ENCODE data around the gene SMIM43. TPM values are rescaled to one million over a fixed set of nuclear protein-coding genes. Genes with fewer than 3 reads are reported as not detected.

The SMIM43 gene
- polyA plus RNA-seq, 1 donor (not counting 4 experiments of a cell fraction or from before 2014, with no cell fraction given), result 0.03 TPM

- Histone ChIP-seq H4K20me1 (ENCODE audit: control insufficient read depth, extremely low read depth, insufficient read depth, low read length) (no peaks in the 10 kb centered on the region), H3K4me3 (ENCODE audit: control insufficient read depth in 2 of 3, extremely low read depth in 1 of 3, insufficient read depth in 2 of 3, low read depth in 1 of 3, low read length in 3 of 3) (no peak overlapping the region), H3K36me3 (ENCODE audit: control insufficient read depth in 2 of 2, extremely low read depth in 1 of 2, insufficient read depth in 2 of 2, low read length in 2 of 2) (no peaks in the 10 kb centered on the region), H2AFZ (ENCODE audit: control insufficient read depth, low read length) (no peak overlapping the region), H3K27ac (ENCODE audit: control insufficient read depth, insufficient read depth, low read length) (no peak overlapping the region), H3K4me2 (ENCODE audit: control insufficient read depth, extremely low read depth, insufficient read depth, low read depth, low read length) (peak overlapping the region; percentile 27), H3K9ac (ENCODE audit: control insufficient read depth, extremely low read depth, insufficient read depth, low read length) (no peak overlapping the region), H3K79me2 (ENCODE audit: control insufficient read depth, insufficient read depth, low read length) (no peaks in the 10 kb centered on the region), H3K27me3 (ENCODE audit: control insufficient read depth, extremely low read depth, insufficient read depth, low read length) (no peaks in the 10 kb centered on the region), H3K9me1 (ENCODE audit: control insufficient read depth, extremely low read depth, insufficient read depth, low read length) (peaks cover 2% of the 10 kb centered on the region), H3K9me3 (ENCODE audit: control insufficient read depth, low read depth, low read length) (no peaks in the 10 kb centered on the region), H3K4me1 (ENCODE audit: control insufficient read depth, extremely low read depth, insufficient read depth, low read length) (peaks cover 28% of the 10 kb centered on the region)
- DNase-seq (ENCODE audit: low read depth, low spot score), result peak; percentile 36
- TF ChIP-seq EZH2 (IDR thresholded peaks at IDR 0.05; ENCODE audit: low read length) (no peak), CTCF (optimal IDR thresholded peaks at IDR 0.05 in 1 of 3, IDR thresholded peaks at IDR 0.05 in 1 of 3, conservative IDR thresholded peaks at IDR 0.05 in 1 of 3; ENCODE audit: extremely low read depth in 1 of 3, insufficient read depth in 2 of 3, low read length in 3 of 3) (no peak)
- dilution Hi-C loops (cut with MboI; ENCODE audit: extremely low pct_ligation_motif_present, low sequenced_read_pairs), result no loop called here
- FAIRE-seq, result peak; percentile 55
These were observed 25.2 kb upstream of the SMIM43 start for GRCh38 chr4:121789960-121790829.

GRCh38 chr4:121789455-121789854 is 24.5 kb upstream of the SMIM43 start:
- TF ChIP-seq EZH2 (IDR thresholded peaks at IDR 0.05; ENCODE audit: low read length) (no peak), CTCF (optimal IDR thresholded peaks at IDR 0.05 in 1 of 3, IDR thresholded peaks at IDR 0.05 in 1 of 3, conservative IDR thresholded peaks at IDR 0.05 in 1 of 3; ENCODE audit: extremely low read depth in 1 of 3, insufficient read depth in 2 of 3, low read length in 3 of 3) (no peak)
- dilution Hi-C loops (cut with MboI; ENCODE audit: extremely low pct_ligation_motif_present, low sequenced_read_pairs), result no loop called here
- Histone ChIP-seq H4K20me1 (ENCODE audit: control insufficient read depth, extremely low read depth, insufficient read depth, low read length) (no peaks in the 10 kb centered on the region), H3K27me3 (ENCODE audit: control insufficient read depth, extremely low read depth, insufficient read depth, low read length) (no peaks in the 10 kb centered on the region), H3K9me1 (ENCODE audit: control insufficient read depth, extremely low read depth, insufficient read depth, low read length) (peaks cover 2% of the 10 kb centered on the region), H3K4me1 (ENCODE audit: control insufficient read depth, extremely low read depth, insufficient read depth, low read length) (peaks cover 35% of the 10 kb centered on the region), H3K4me2 (ENCODE audit: control insufficient read depth, extremely low read depth, insufficient read depth, low read depth, low read length) (peak overlapping the region; percentile 27), H3K9ac (ENCODE audit: control insufficient read depth, extremely low read depth, insufficient read depth, low read length) (no peak overlapping the region), H3K79me2 (ENCODE audit: control insufficient read depth, insufficient read depth, low read length) (no peaks in the 10 kb centered on the region), H3K4me3 (ENCODE audit: control insufficient read depth in 2 of 3, extremely low read depth in 1 of 3, insufficient read depth in 2 of 3, low read depth in 1 of 3, low read length in 3 of 3) (no peak overlapping the region), H3K27ac (ENCODE audit: control insufficient read depth, insufficient read depth, low read length) (no peak overlapping the region), H3K36me3 (ENCODE audit: control insufficient read depth in 2 of 2, extremely low read depth in 1 of 2, insufficient read depth in 2 of 2, low read length in 2 of 2) (no peaks in the 10 kb centered on the region), H2AFZ (ENCODE audit: control insufficient read depth, low read length) (no peak overlapping the region), H3K9me3 (ENCODE audit: control insufficient read depth, low read depth, low read length) (no peaks in the 10 kb centered on the region)
- FAIRE-seq (no peak), DNase-seq (ENCODE audit: low read depth, low spot score) (no peak)

Data from keratinocyte (primary cell).